Measurements from ENCODE around the gene THRB.

Gene THRB

GRCh38 chr3:24372559-24373197, 122.0 kb downstream of the THRB start:
- DNase-seq: no peak

- DNase-seq: no peak
Measured at GRCh38 chr3:24370352-24371090, 124.1 kb downstream of the THRB start.

- DNase-seq: no peak
Measured at GRCh38 chr3:24368605-24369004, 126.0 kb downstream of the THRB start.

- DNase-seq: no peak
Measured at GRCh38 chr3:24367664-24368264, 126.9 kb downstream of the THRB start.

- no peak for DNase-seq
Measured at GRCh38 chr3:24367216-24367615, 127.4 kb downstream of the THRB start.

GRCh38 chr3:24365168-24365567, 129.5 kb downstream of the THRB start:
- DNase-seq: no peak

GRCh38 chr3:24364359-24364758, 130.3 kb downstream of the THRB start:
- no peak for DNase-seq

GRCh38 chr3:24363242-24363641, 131.4 kb downstream of the THRB start:
- DNase-seq: no peak

- DNase-seq: no peak
Measured at GRCh38 chr3:24361623-24362022, 133.0 kb downstream of the THRB start.

- DNase-seq: no peak
Measured at GRCh38 chr3:24360957-24361356, 133.7 kb downstream of the THRB start.

GRCh38 chr3:24359645-24360462, 134.8 kb downstream of the THRB start:
- no peak for DNase-seq

- no peak for DNase-seq
Measured at GRCh38 chr3:24359102-24359501, 135.5 kb downstream of the THRB start.

GRCh38 chr3:24357635-24358034, 137.0 kb downstream of the THRB start:
- no peak for DNase-seq

- no peak for DNase-seq
Measured at GRCh38 chr3:24355806-24356205, 138.8 kb downstream of the THRB start.

GRCh38 chr3:24354230-24354629, 140.4 kb downstream of the THRB start:
- DNase-seq: no peak

GRCh38 chr3:24352893-24353553, 141.6 kb downstream of the THRB start:
- no peak for DNase-seq

- no peak for DNase-seq
Measured at GRCh38 chr3:24351779-24352469, 142.7 kb downstream of the THRB start.

GRCh38 chr3:24349367-24350019, 145.2 kb downstream of the THRB start:
- DNase-seq: no peak

GRCh38 chr3:24348348-24348747, 146.3 kb downstream of the THRB start:
- no peak for DNase-seq

GRCh38 chr3:24344784-24345439, 149.7 kb downstream of the THRB start:
- DNase-seq: no peak
